Natural killer cell (primary cell): ENCODE results near the gene CENPU. TPM values are rescaled to one million over a fixed set of nuclear protein-coding genes. Genes with fewer than 3 reads are reported as not detected.
"Not testable (repeated sequence)": the region's sequence is repeated elsewhere in the genome, so short reads cannot be mapped to it uniquely, and the experiment has no call there.

Source experiments
- ATAC-seq, 3 donors: fragments of 150-1000 bp in 2 of 3; fragments of 200-7000 bp in 1 of 3; cut with Tn5 transposase; 1 replicate in 1 of 3; 2 replicates in 2 of 3; pipeline ENCODE4 v1.10.0; 2021; ENCODE audit warnings: mild to moderate bottlenecking in 2 of 3, moderate library complexity in 2 of 3
- DNase-seq, 2 donors: peaks; one replicate each; pipeline versions ENCODE4 v3.0.0 to v3.0.0-alpha.2; 2013 to 2021; ENCODE audit warnings: mixed read lengths in 1 of 2
- H3K27ac ChIP-seq: one replicate; pipeline ENCODE4 v1.5.1; 2013; ENCODE audit warnings: mild to moderate bottlenecking, low read length
- H3K27me3 ChIP-seq: one replicate; pipeline ENCODE4 v1.6.1; 2013; ENCODE audit warnings: low read length; ENCODE audit not compliant: control insufficient read depth, insufficient read depth
- H3K36me3 ChIP-seq: one replicate; pipeline ENCODE4 v1.6.1; 2013; ENCODE audit warnings: low read length; ENCODE audit not compliant: control insufficient read depth, insufficient read depth
- H3K4me1 ChIP-seq: one replicate; pipeline ENCODE4 v1.6.1; 2013; ENCODE audit warnings: low read length; ENCODE audit not compliant: control insufficient read depth, insufficient read depth
- H3K4me3 ChIP-seq: one replicate; pipeline ENCODE4 v1.5.1; 2013; ENCODE audit warnings: low read length
- H3K9me3 ChIP-seq: one replicate; pipeline ENCODE4 v1.6.1; 2013; ENCODE audit warnings: low read length; ENCODE audit not compliant: control insufficient read depth, insufficient read depth
- H3K27ac Mint-ChIP-seq, 2 donors: one replicate each; pipeline ENCODE4 v1.8.0; 2022; ENCODE audit warnings: mild to moderate bottlenecking in 2 of 2, mixed read lengths in 2 of 2, moderate library complexity in 1 of 2
- H3K27me3 Mint-ChIP-seq, 2 donors: one replicate each; pipeline ENCODE4 v1.8.0; 2022; ENCODE audit warnings: low read depth in 2 of 2, mixed read lengths in 2 of 2
- H3K36me3 Mint-ChIP-seq: one replicate; pipeline ENCODE4 v1.8.0; 2022; ENCODE audit warnings: mixed read lengths
- H3K4me1 Mint-ChIP-seq, 2 donors: one replicate each; pipeline ENCODE4 v1.8.0; 2022; ENCODE audit warnings: mixed read lengths in 2 of 2
- H3K4me3 Mint-ChIP-seq: one replicate; pipeline ENCODE4 v1.8.0; 2022; ENCODE audit warnings: mild to moderate bottlenecking, moderate library complexity, mixed read lengths
- H3K9me3 Mint-ChIP-seq, 2 donors: one replicate each; pipeline ENCODE4 v1.8.0; 2022; ENCODE audit warnings: mixed read lengths in 2 of 2
- WGBS: methylation state at CpG from one replicate; pipeline ENCODE4 v1.1.7; 2013; ENCODE audit warnings: missing lambda C conversion rate; ENCODE audit not compliant: insufficient coverage; 5-methylcytosine and 5-hydroxymethylcytosine counted together
- intact Hi-C: fragments of 100-400 bp; cut with micrococcal nuclease; formaldehyde crosslinking; loops from one replicate; pipeline ENCODE4 v1.14.2; 2022
- total RNA-seq, 4 donors: library from RNA; stranded (reverse); fragments of 120-200 nt in 1 of 4; gene quantifications; one replicate each; pipeline versions ENCODE4 v1.2.3 to v1.2.4, GENCODE V29; 2013 to 2022
- TF ChIP-seq, protein P1 (sequence below): fragments of 200-600 bp; IDR thresholded peaks from one replicate; pipeline ENCODE4 v1.8.0; 2022; ENCODE audit warnings: antibody characterized with exemption

The CENPU gene
- total RNA-seq, 3 donors from 2014 or later (not counting 1 experiment from before 2014, with no cell fraction given) = 6.5 to 12.1 (median 10.3) TPM

DNA sequence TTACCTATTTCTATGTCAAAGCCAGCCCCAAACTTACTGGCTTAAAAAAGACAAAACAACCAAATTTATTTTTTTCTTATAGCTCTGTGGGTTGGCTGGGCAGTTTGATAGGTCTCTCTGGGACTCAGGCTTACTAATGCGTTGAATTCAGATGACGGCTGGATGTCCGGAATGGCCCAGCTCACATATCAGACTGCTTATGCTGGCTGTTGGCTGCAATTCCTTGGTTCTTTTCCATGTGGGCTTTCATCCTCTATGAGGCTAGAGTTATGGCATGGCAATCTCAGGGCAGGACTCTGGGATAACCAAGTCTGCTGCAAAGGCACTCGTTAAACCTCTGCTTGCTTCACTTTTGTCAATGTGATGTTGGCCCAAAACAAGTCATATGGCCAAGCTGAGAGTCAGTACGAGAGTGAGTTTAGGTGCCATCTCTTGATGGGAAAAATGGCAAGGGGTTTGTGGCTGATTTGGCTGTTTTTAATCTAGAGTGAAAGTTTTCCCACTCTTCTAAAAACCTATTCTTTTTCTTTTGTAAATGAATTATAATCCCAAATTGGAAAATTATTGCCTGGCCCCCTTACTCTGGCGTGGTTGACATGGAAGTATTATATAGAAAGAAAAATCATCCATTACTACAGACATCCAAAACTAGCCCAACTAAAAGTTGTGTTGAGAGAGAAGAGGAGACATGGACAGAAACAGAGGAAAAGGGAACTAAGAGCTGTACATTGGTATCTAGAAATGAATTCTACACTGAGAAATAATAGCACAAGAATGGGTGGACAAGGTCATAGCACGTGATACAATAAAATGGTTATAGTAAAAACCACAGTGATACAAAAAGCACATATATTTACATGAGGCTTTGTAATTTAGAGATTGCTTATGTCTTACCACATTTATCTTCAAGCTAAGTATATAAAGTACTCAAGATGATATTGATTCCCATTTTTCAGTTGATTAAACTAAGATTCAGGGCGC lies 77.7 kb downstream of the CENPU start:
- no peak overlapping the region for H3K27ac Mint-ChIP-seq

GRCh38 chr4:184653650-184654049 lies 80.2 kb downstream of the CENPU start:
- no peak for DNase-seq
- Histone ChIP-seq H3K4me1 (peaks cover 8% of the 10 kb centered on the region), H3K36me3 (peaks cover 2% of the 10 kb centered on the region), H3K9me3 (no peaks in the 10 kb centered on the region), H3K27ac (no peak overlapping the region), H3K4me3 (no peak overlapping the region), H3K27me3 (no peaks in the 10 kb centered on the region)
- H3K36me3 Mint-ChIP-seq = no peaks in the 10 kb centered on the region
- no peaks in the 10 kb centered on the region for H3K27me3 Mint-ChIP-seq
- ATAC-seq = no peak
- peaks cover 22 to 32% of the 10 kb centered on the region in 2 donors for H3K4me1 Mint-ChIP-seq
- TF ChIP-seq, protein P1, sequence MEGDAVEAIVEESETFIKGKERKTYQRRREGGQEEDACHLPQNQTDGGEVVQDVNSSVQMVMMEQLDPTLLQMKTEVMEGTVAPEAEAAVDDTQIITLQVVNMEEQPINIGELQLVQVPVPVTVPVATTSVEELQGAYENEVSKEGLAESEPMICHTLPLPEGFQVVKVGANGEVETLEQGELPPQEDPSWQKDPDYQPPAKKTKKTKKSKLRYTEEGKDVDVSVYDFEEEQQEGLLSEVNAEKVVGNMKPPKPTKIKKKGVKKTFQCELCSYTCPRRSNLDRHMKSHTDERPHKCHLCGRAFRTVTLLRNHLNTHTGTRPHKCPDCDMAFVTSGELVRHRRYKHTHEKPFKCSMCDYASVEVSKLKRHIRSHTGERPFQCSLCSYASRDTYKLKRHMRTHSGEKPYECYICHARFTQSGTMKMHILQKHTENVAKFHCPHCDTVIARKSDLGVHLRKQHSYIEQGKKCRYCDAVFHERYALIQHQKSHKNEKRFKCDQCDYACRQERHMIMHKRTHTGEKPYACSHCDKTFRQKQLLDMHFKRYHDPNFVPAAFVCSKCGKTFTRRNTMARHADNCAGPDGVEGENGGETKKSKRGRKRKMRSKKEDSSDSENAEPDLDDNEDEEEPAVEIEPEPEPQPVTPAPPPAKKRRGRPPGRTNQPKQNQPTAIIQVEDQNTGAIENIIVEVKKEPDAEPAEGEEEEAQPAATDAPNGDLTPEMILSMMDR = no peak
- intact Hi-C loops = no loop called here
- H3K4me3 Mint-ChIP-seq = no peak overlapping the region
- WGBS = no CpG with 5 or more reads among the region's 2 CpGs
- no peak overlapping the region for H3K27ac Mint-ChIP-seq
- no peaks in the 10 kb centered on the region for H3K9me3 Mint-ChIP-seq

More for the DNA sequence above, 77.7 kb downstream of the CENPU start:
- 99% methylated on average over 6 of the region's 8 CpGs for WGBS
- TF ChIP-seq, protein P1 = no peak
- Histone ChIP-seq H3K36me3 (peaks cover 11% of the 10 kb centered on the region), H3K27me3 (no peaks in the 10 kb centered on the region), H3K9me3 (no peaks in the 10 kb centered on the region), H3K4me1 (no peaks in the 10 kb centered on the region), H3K4me3 (no peak overlapping the region), H3K27ac (no peak overlapping the region)
- H3K4me1 Mint-ChIP-seq = peaks cover 9 to 13% of the 10 kb centered on the region in 2 donors
- no peak overlapping the region for H3K4me3 Mint-ChIP-seq
- no peaks in the 10 kb centered on the region for H3K36me3 Mint-ChIP-seq
- no peaks in the 10 kb centered on the region for H3K27me3 Mint-ChIP-seq
- DNase-seq (no peak), ATAC-seq (no peak)
- intact Hi-C loops = no loop called here
- H3K9me3 Mint-ChIP-seq = no peaks in the 10 kb centered on the region

GRCh38 chr4:184652681-184653080 lies 81.2 kb downstream of the CENPU start:
- H3K9me3 ChIP-seq, H3K27me3 ChIP-seq, H3K27me3 Mint-ChIP-seq, intact Hi-C loops, H3K36me3 Mint-ChIP-seq, H3K9me3 Mint-ChIP-seq, H3K4me3 Mint-ChIP-seq, ATAC-seq, H3K4me3 ChIP-seq, H3K27ac ChIP-seq, DNase-seq, H3K36me3 ChIP-seq: not testable (repeated sequence)
- peaks cover 17% of the 10 kb centered on the region for H3K4me1 ChIP-seq
- H3K27ac Mint-ChIP-seq = peak overlapping the region in 1 of 2 donors; percentile 90
- peaks cover 30 to 41% of the 10 kb centered on the region in 2 donors for H3K4me1 Mint-ChIP-seq

DNA sequence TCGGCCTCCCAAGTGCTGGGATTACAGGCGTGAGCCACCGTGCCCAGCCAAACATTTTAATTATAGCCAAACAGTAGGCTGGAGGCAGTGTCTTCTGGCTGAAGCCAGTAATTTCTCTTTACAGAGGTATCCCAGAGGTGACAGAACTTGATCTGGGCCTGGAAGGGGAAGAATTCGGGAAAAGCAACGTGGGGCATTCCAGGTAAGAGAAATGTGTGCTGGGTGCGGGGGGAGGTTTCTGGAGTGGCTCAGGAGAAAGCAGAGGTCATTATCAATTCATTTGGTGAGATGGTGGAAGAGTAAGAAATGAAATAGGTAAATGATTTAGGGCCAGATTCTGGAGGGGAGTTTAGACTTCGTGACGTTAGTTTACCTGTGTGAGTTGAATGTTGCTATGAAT lies 82.0 kb downstream of the CENPU start:
- H3K4me1 ChIP-seq = peaks cover 22% of the 10 kb centered on the region
- H3K9me3 ChIP-seq = no peaks in the 10 kb centered on the region
- Mint-ChIP-seq H3K9me3 (no peaks in the 10 kb centered on the region), H3K36me3 (no peaks in the 10 kb centered on the region), H3K27me3 (no peaks in the 10 kb centered on the region), H3K4me3 (no peak overlapping the region), H3K4me1 (peaks cover 37 to 49% of the 10 kb centered on the region in 2 donors), H3K27ac (peak overlapping the region; percentile 89 to 90)
- intact Hi-C loops = no loop called here
- TF ChIP-seq, protein P1 = no peak
- peaks cover 2% of the 10 kb centered on the region for H3K36me3 ChIP-seq
- H3K27ac ChIP-seq = no peak overlapping the region
- ATAC-seq (no peak), DNase-seq (no peak)
- H3K4me3 ChIP-seq = no peak overlapping the region
- H3K27me3 ChIP-seq = no peaks in the 10 kb centered on the region
- 97% methylated on average over 8 of the region's 8 CpGs for WGBS
